NCI-H345 treated with DMSO at 0.1 percent for 48 hours (cell line): Measurements from ENCODE around the gene ZNF679.

Source experiments
- DNase-seq: peaks from one replicate; lab custom pipeline; 2025; ENCODE audit not compliant: unreplicated experiment; lab: John Stamatoyannopoulos, UW

Gene ZNF679

DNA sequence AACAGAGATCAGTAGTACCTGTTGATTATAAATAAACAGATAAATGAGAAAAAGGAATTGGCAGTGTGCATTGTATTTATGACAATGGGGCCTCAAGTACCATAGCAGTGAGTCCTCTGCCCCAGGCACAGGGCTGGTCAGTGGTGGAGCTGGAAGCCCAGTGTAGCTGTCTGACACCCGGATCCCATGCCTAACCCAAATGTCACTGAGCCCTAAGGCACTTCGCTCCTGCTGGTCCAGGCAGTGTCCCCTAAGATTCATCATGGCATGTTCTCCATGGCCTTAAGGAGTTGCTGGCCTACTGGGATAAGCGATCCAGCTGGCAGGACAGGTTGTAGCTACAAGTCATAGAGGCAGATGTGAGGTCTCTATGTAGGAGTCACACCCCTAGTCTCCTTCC lies 82.2 kb downstream of the ZNF679 start:
- DNase-seq: no peak

GRCh38 chr7:64312826-64313225 lies 84.6 kb downstream of the ZNF679 start:
- DNase-seq: no peak

GRCh38 chr7:64313740-64314491 lies 85.6 kb downstream of the ZNF679 start, which contains the start of gene ZNF736:
TSS of gene ZNF736 (plus strand) at chr7:64313961. CDS start at chr7:64314151, 190 bp downstream.
- DNase-seq: peak; percentile 73

- DNase-seq: no peak
Observed at GRCh38 chr7:64314566-64314965, 86.3 kb downstream of the ZNF679 start.

- peak; percentile 13 for DNase-seq
Observed at GRCh38 chr7:64316031-64316742, 87.9 kb downstream of the ZNF679 start.
